Measurements from ENCODE around the gene PLEKHM3.

- no peak for TF ChIP-seq EZH2 (IDR thresholded peaks at IDR 0.05; ENCODE audit: low read length)
- TF ChIP-seq, protein P1, sequence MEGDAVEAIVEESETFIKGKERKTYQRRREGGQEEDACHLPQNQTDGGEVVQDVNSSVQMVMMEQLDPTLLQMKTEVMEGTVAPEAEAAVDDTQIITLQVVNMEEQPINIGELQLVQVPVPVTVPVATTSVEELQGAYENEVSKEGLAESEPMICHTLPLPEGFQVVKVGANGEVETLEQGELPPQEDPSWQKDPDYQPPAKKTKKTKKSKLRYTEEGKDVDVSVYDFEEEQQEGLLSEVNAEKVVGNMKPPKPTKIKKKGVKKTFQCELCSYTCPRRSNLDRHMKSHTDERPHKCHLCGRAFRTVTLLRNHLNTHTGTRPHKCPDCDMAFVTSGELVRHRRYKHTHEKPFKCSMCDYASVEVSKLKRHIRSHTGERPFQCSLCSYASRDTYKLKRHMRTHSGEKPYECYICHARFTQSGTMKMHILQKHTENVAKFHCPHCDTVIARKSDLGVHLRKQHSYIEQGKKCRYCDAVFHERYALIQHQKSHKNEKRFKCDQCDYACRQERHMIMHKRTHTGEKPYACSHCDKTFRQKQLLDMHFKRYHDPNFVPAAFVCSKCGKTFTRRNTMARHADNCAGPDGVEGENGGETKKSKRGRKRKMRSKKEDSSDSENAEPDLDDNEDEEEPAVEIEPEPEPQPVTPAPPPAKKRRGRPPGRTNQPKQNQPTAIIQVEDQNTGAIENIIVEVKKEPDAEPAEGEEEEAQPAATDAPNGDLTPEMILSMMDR (optimal IDR thresholded peaks at IDR 0.05 in 1 of 3, IDR thresholded peaks at IDR 0.05 in 1 of 3, conservative IDR thresholded peaks at IDR 0.05 in 1 of 3; ENCODE audit: extremely low read depth in 1 of 3, insufficient read depth in 2 of 3, low read length in 3 of 3) = no peak
Observed at GRCh38 chr2:207840101-207840500, 185.2 kb downstream of the PLEKHM3 start.

All from keratinocyte (primary cell).